H1 (cell line): ENCODE results near the gene GSTO2. TPM values are rescaled to one million over a fixed set of nuclear protein-coding genes. Genes with fewer than 3 reads are reported as not detected.

Experiments
- CTCF ChIA-PET: fragments of 300-600 bp; sonication (Branson Sonifier 250); formaldehyde crosslinking; loops from one replicate; lab custom pipeline; 2021; ENCODE audit not compliant: partially characterized antibody; lab: Charles Lee
- POLR2A ChIA-PET: fragments of 300-600 bp; sonication (Branson Sonifier 250); formaldehyde crosslinking; loops from one replicate; lab custom pipeline; 2021; ENCODE audit warnings: inconsistent platforms; ENCODE audit not compliant: partially characterized antibody; lab: Charles Lee
- DNase-seq, 2 experiments: peaks; one replicate each; pipeline versions ENCODE4 v3.0.0 to v3.0.0-alpha.2; 2010 to 2022; ENCODE audit warnings: low spot score in 2 of 2, low read depth in 1 of 2, mixed read lengths in 1 of 2
- FAIRE-seq: peaks from 2 replicates; lab custom pipeline; 2011; peaks lifted over from hg19 to GRCh38; lab: Jason Lieb, UNC
- H2AFZ ChIP-seq: 2 replicates; pipeline ENCODE4 v1.8.1; 2012; ENCODE audit warnings: low read length, inconsistent platforms
- H2AK5ac ChIP-seq: 2 replicates; pipeline ENCODE4 v1.6.1; 2013; ENCODE audit warnings: low read depth, low read length
- H2BK120ac ChIP-seq: replicated peaks from 2 replicates; pipeline ENCODE3; 2013; ENCODE audit warnings: low read depth, low read length, inconsistent platforms
- H2BK12ac ChIP-seq: 2 replicates; pipeline ENCODE4 v1.6.1; 2013; ENCODE audit warnings: low read depth, low read length
- H2BK15ac ChIP-seq: 2 replicates; pipeline ENCODE4 v1.6.1; 2013; ENCODE audit warnings: low read length
- H2BK20ac ChIP-seq: 2 replicates; pipeline ENCODE4 v1.6.1; 2013; ENCODE audit warnings: low read length
- H2BK5ac ChIP-seq: 2 replicates; pipeline ENCODE4 v1.6.1; 2013; ENCODE audit warnings: low read depth, low read length
- H3K14ac ChIP-seq: 2 replicates; pipeline ENCODE4 v1.6.1; 2013; ENCODE audit warnings: inconsistent platforms; ENCODE audit not compliant: insufficient read length
- H3K18ac ChIP-seq: 2 replicates; pipeline ENCODE4 v1.6.1; 2013; ENCODE audit warnings: low read length; ENCODE audit errors: extremely low read depth
- H3K23ac ChIP-seq: 2 replicates; pipeline ENCODE4 v1.6.1; 2013; ENCODE audit warnings: inconsistent platforms; ENCODE audit not compliant: insufficient read length
- H3K23me2 ChIP-seq: 2 replicates; pipeline ENCODE4 v1.6.1; 2013; ENCODE audit warnings: low read depth, low read length
- H3K27ac ChIP-seq: 2 replicates; pipeline ENCODE4 v1.6.1; 2011; ENCODE audit warnings: low read depth, low read length, inconsistent platforms
- H3K27me3 ChIP-seq, 4 experiments: replicated peaks in 1 of 4; 1 replicate in 1 of 4; 2 replicates in 3 of 4; pipeline versions ENCODE4 v1.6.1 to v1.8.1; 2011 to 2013; ENCODE audit warnings: low read length in 3 of 4, mild to moderate bottlenecking in 3 of 4, inconsistent platforms in 2 of 4, mixed read lengths in 2 of 4, moderate library complexity in 1 of 4; ENCODE audit not compliant: control insufficient read depth in 3 of 4, insufficient read depth in 3 of 4; ENCODE audit errors: extremely low read depth in 1 of 4
- H3K36me3 ChIP-seq, 4 experiments: 2 replicates each; pipeline versions ENCODE4 v1.6.1 to v1.8.1; 2011 to 2013; ENCODE audit warnings: mild to moderate bottlenecking in 4 of 4, low read length in 3 of 4, moderate library complexity in 2 of 4, control low read depth in 1 of 4, inconsistent platforms in 1 of 4; ENCODE audit not compliant: insufficient read depth in 4 of 4, control insufficient read depth in 2 of 4
- H3K4ac ChIP-seq: replicated peaks from 2 replicates; pipeline ENCODE3; 2013; ENCODE audit warnings: low read length, low read depth, mixed read lengths, inconsistent platforms; ENCODE audit not compliant: insufficient read length
- H3K4me1 ChIP-seq, 4 experiments: replicated peaks in 1 of 4; 1 replicate in 1 of 4; 2 replicates in 3 of 4; pipeline versions ENCODE4 v1.6.1 to v1.8.1; 2011 to 2013; ENCODE audit warnings: low read length in 3 of 4, inconsistent platforms in 2 of 4, mixed read lengths in 1 of 4; ENCODE audit not compliant: insufficient read depth in 4 of 4, control insufficient read depth in 3 of 4
- H3K4me2 ChIP-seq, 2 experiments: 2 replicates each; pipeline versions ENCODE4 v1.6.1 to v1.8.1; 2011 to 2013; ENCODE audit warnings: low read depth in 2 of 2, low read length in 2 of 2, control low read depth in 1 of 2, inconsistent platforms in 1 of 2, mild to moderate bottlenecking in 1 of 2; ENCODE audit not compliant: insufficient read depth in 1 of 2
- H3K4me3 ChIP-seq, 4 experiments: fragments of 200-600, 300-600 bp in 1 of 4; sonication (generic), shearing (Covaris generic), sonication (Bioruptor Twin) in 1 of 4; 2 replicates each; pipeline versions ENCODE4 v1.5.1 to v1.8.1; 2011 to 2016; ENCODE audit warnings: low read length in 4 of 4, low read depth in 3 of 4, control low read depth in 2 of 4, inconsistent platforms in 2 of 4, mild to moderate bottlenecking in 2 of 4, mixed read lengths in 1 of 4, moderate library complexity in 1 of 4; ENCODE audit not compliant: insufficient read depth in 2 of 4; ENCODE audit errors: extremely low read depth in 1 of 4
- H3K56ac ChIP-seq: replicated peaks from 2 replicates; pipeline ENCODE3; 2013; ENCODE audit warnings: low read depth, mild to moderate bottlenecking, mixed read lengths, low read length, inconsistent platforms; ENCODE audit not compliant: insufficient read length
- H3K79me1 ChIP-seq: 2 replicates; pipeline ENCODE4 v1.6.1; 2013; ENCODE audit warnings: low read depth, low read length, control low read depth
- H3K79me2 ChIP-seq, 2 experiments: 2 replicates each; pipeline versions ENCODE4 v1.6.1 to v1.8.1; 2012 to 2013; ENCODE audit warnings: low read length in 2 of 2, mild to moderate bottlenecking in 2 of 2, inconsistent platforms in 1 of 2; ENCODE audit not compliant: insufficient read depth in 2 of 2, control insufficient read depth in 1 of 2
- H3K9ac ChIP-seq, 4 experiments: replicated peaks in 1 of 4; 1 replicate in 1 of 4; 2 replicates in 3 of 4; pipeline versions ENCODE4 v1.6.1 to v1.8.1; 2011 to 2013; ENCODE audit warnings: low read depth in 3 of 4, low read length in 3 of 4, control low read depth in 2 of 4, mild to moderate bottlenecking in 2 of 4, moderate library complexity in 2 of 4, inconsistent platforms in 1 of 4; ENCODE audit errors: extremely low read depth in 1 of 4
- H3K9me3 ChIP-seq, 2 experiments: 2 replicates each; pipeline versions ENCODE4 v1.6.1 to v1.8.1; 2012 to 2013; ENCODE audit warnings: mild to moderate bottlenecking in 2 of 2, moderate library complexity in 2 of 2, control low read depth in 1 of 2, inconsistent platforms in 1 of 2, low read depth in 1 of 2, low read length in 1 of 2, mixed read lengths in 1 of 2; ENCODE audit not compliant: insufficient read depth in 2 of 2
- H4K20me1 ChIP-seq, 2 experiments: replicated peaks in 1 of 2; 2 replicates each; pipeline versions ENCODE3 to v1.8.1; 2011 to 2013; ENCODE audit warnings: inconsistent platforms in 2 of 2, low read length in 2 of 2, mild to moderate bottlenecking in 1 of 2; ENCODE audit not compliant: insufficient read depth in 2 of 2, control insufficient read depth in 1 of 2
- H4K5ac ChIP-seq: 2 replicates; pipeline ENCODE4 v1.6.1; 2013; ENCODE audit warnings: low read length, low read depth, mixed read lengths, inconsistent platforms; ENCODE audit not compliant: insufficient read length
- H4K8ac ChIP-seq: 2 replicates; pipeline ENCODE4 v1.8.0; 2013; ENCODE audit warnings: mild to moderate bottlenecking, moderate library complexity, low read length, inconsistent platforms; ENCODE audit not compliant: insufficient read depth; ENCODE audit errors: extremely low read depth
- H4K91ac ChIP-seq: replicated peaks from 2 replicates; pipeline ENCODE3; 2013; ENCODE audit warnings: low read length, mixed read lengths, inconsistent platforms; ENCODE audit not compliant: insufficient read length
- RFX5 ChIP-seq: IDR thresholded peaks from 2 replicates; pipeline ENCODE4 v1.6.1; 2011; ENCODE audit warnings: low read depth, low read length, improper control_type of control experiment, borderline replicate concordance
- SRF ChIP-seq: IDR thresholded peaks from 2 replicates; pipeline ENCODE4 v1.6.1; 2011; ENCODE audit warnings: mild to moderate bottlenecking, low read depth, low read length, moderate library complexity
- SUZ12 ChIP-seq: fragments of 200-600 bp; sonication (generic); IDR thresholded peaks from 2 replicates; pipeline ENCODE4 v1.6.1; 2012; ENCODE audit warnings: mild to moderate bottlenecking, inconsistent platforms, low read length, moderate library complexity, mixed read lengths
- WGBS, 2 experiments: shearing (Covaris generic) in 1 of 2; methylation state at CpG; one replicate each; pipeline versions ENCODE4 v1.1.6 to v1.1.7; 2013 to 2015; ENCODE audit warnings: low lambda C conversion rate in 2 of 2, mixed read lengths in 2 of 2, inconsistent platforms in 1 of 2, low coverage in 1 of 2, missing lambda C conversion rate in 1 of 2; ENCODE audit not compliant: insufficient replicate concordance in 2 of 2, insufficient coverage in 1 of 2, insufficient read length in 1 of 2; ENCODE audit errors: extremely low coverage in 1 of 2, missing lambda C conversion rate in 1 of 2; 5-methylcytosine and 5-hydroxymethylcytosine counted together
- polyA plus RNA-seq, 7 experiments: library from polyadenylated mRNA; depleted of rRNA in 3 of 7; stranded (reverse) in 5 of 7; unstranded in 2 of 7; fragments of >200 nt in 5 of 7; fragments of 200-250 nt in 2 of 7; gene quantifications; 1 replicate in 5 of 7; 2 replicates in 1 of 7; 4 replicates in 1 of 7; pipeline versions ENCODE4 v1.2.1 to v1.2.3, GENCODE V29; 2011 to 2013; ENCODE audit warnings: missing spikeins in 2 of 7, mixed read lengths in 2 of 7
- total RNA-seq: library from RNA; stranded (reverse); fragmentation: NEBNext Ultra II Directional; extraction: Animal tissue kit (Norgen Biotek cat#: 25700); gene quantifications from 2 replicates; pipeline ENCODE4 v1.2.1, GENCODE V29; 2021

Gene GSTO2
- total and polyA plus RNA-seq, 2 of the 8 experiments (the other 6 are each of a cell fraction or from before 2014, with no cell fraction given), result 13.1 to 41.7 TPM

GRCh38 chr10:104347295-104348045 lies 78.5 kb downstream of the GSTO2 start:
- Histone ChIP-seq H2BK20ac (no peak overlapping the region), H2BK120ac (no peak overlapping the region), H3K4me3 (no peak overlapping the region), H3K4me1 (peaks cover 0 to 9% (median 3%) of the 10 kb centered on the region in 4 experiments; a peak in 2 of 7 replicates), H4K5ac (no peak overlapping the region), H3K27me3 (no peaks in the 10 kb centered on the region; a peak in 1 of 7 replicates), H4K8ac (no peak overlapping the region), H3K23ac (no peak overlapping the region), H4K91ac (no peak overlapping the region), H3K56ac (no peak overlapping the region), H4K20me1 (no peaks in the 10 kb centered on the region), H3K79me1 (no peaks in the 10 kb centered on the region), H3K18ac (no peak overlapping the region), H3K9ac (no peak overlapping the region), H3K4me2 (no peak overlapping the region), H2AFZ (no peak overlapping the region), H3K27ac (no peak overlapping the region), H2BK15ac (no peak overlapping the region), H2AK5ac (no peak overlapping the region), H3K9me3 (no peaks in the 10 kb centered on the region), H3K23me2 (no peaks in the 10 kb centered on the region), H3K4ac (no peak overlapping the region), H2BK12ac (no peak overlapping the region), H3K36me3 (no peaks in the 10 kb centered on the region), H2BK5ac (no peak overlapping the region), H3K14ac (no peak overlapping the region), H3K79me2 (no peaks in the 10 kb centered on the region)
- FAIRE-seq (no peak), DNase-seq (no peak)
- ChIA-PET CTCF (interaction anchor here (0.8 to 17.2 kb wide), 10 partner anchors 9 to 74 kb away, joined by 3 to 379 read pairs (median 4); partner anchors contain the start of gene ITPRIP), POLR2A (interaction anchor here (1.0 to 1.7 kb wide), 4 partner anchors 9 to 58 kb away, joined by 3 to 4 read pairs (median 4); partner anchors contain the start of gene ITPRIP)
- no peak for TF ChIP-seq RFX5
- no peak for TF ChIP-seq SRF
- TF ChIP-seq SUZ12, result no peak
- 88% methylated on average over 4 of the region's 4 CpGs; no CpG with 5 or more reads in 1 of the 2 experiments for WGBS, 2 experiments
